Nephron progenitor cell (in vitro differentiated cells): ENCODE data around the gene WSB2.
A peak's percentile ranks its signal among the peaks of the same experiment; 100 is the strongest.

Experiments used
- DNase-seq: peaks from one replicate; pipeline ENCODE4 v3.0.0; 2021
- H3K27ac Mint-ChIP-seq: 2 replicates; pipeline ENCODE4 v1.8.0; 2021; ENCODE audit warnings: mild to moderate bottlenecking, moderate library complexity, mixed read lengths
- H3K27me3 Mint-ChIP-seq: 2 replicates; pipeline ENCODE4 v1.8.0; 2021; ENCODE audit warnings: mild to moderate bottlenecking, low read depth, mixed read lengths; ENCODE audit not compliant: poor library complexity
- H3K36me3 Mint-ChIP-seq: 2 replicates; pipeline ENCODE4 v1.8.0; 2021; ENCODE audit warnings: low read depth, mixed read lengths
- H3K4me1 Mint-ChIP-seq: 2 replicates; pipeline ENCODE4 v1.8.0; 2021; ENCODE audit warnings: mixed read lengths
- H3K4me3 Mint-ChIP-seq: 2 replicates; pipeline ENCODE4 v1.8.0; 2021; ENCODE audit warnings: mild to moderate bottlenecking, moderate library complexity, mixed read lengths
- H3K9me3 Mint-ChIP-seq: 2 replicates; pipeline ENCODE4 v1.8.0; 2021; ENCODE audit warnings: mild to moderate bottlenecking, moderate library complexity, mixed read lengths
- TF ChIP-seq, protein P1 (sequence below): fragments of 200-600 bp; sonication (generic); IDR thresholded peaks from 2 replicates; pipeline ENCODE4 v1.5.0; 2021; ENCODE audit warnings: antibody characterized with exemption

WSB2 gene

DNA sequence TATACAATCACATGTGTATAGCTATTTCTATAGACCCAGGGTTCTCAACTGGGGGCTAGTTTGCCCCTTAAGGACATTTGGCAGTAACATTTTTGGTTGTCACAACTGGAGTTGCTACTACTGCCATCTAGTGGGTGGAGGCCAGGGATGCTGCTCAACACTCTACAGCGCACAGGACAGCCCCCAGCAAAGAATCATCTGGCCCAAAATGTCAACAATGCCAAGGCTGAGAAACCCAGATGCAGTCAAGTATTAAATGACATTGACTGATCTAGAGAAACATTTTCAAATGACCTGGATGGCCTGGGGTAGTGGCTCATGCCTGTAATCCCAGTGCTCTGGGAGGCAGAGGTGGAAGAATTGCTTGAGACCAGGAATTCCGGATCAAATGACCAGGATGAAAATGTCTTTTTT is 5.8 kb downstream of the WSB2 start:
- H3K27me3 Mint-ChIP-seq: no peaks in the 10 kb centered on the region
- DNase-seq: peak; percentile 43
- no peak overlapping the region for H3K27ac Mint-ChIP-seq
- H3K4me3 Mint-ChIP-seq: no peak overlapping the region
- peaks cover 35% of the 10 kb centered on the region for H3K36me3 Mint-ChIP-seq
- no peaks in the 10 kb centered on the region for H3K9me3 Mint-ChIP-seq
- H3K4me1 Mint-ChIP-seq: peaks cover 24% of the 10 kb centered on the region
- TF ChIP-seq, protein P1, sequence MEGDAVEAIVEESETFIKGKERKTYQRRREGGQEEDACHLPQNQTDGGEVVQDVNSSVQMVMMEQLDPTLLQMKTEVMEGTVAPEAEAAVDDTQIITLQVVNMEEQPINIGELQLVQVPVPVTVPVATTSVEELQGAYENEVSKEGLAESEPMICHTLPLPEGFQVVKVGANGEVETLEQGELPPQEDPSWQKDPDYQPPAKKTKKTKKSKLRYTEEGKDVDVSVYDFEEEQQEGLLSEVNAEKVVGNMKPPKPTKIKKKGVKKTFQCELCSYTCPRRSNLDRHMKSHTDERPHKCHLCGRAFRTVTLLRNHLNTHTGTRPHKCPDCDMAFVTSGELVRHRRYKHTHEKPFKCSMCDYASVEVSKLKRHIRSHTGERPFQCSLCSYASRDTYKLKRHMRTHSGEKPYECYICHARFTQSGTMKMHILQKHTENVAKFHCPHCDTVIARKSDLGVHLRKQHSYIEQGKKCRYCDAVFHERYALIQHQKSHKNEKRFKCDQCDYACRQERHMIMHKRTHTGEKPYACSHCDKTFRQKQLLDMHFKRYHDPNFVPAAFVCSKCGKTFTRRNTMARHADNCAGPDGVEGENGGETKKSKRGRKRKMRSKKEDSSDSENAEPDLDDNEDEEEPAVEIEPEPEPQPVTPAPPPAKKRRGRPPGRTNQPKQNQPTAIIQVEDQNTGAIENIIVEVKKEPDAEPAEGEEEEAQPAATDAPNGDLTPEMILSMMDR: peak; percentile 47

DNA sequence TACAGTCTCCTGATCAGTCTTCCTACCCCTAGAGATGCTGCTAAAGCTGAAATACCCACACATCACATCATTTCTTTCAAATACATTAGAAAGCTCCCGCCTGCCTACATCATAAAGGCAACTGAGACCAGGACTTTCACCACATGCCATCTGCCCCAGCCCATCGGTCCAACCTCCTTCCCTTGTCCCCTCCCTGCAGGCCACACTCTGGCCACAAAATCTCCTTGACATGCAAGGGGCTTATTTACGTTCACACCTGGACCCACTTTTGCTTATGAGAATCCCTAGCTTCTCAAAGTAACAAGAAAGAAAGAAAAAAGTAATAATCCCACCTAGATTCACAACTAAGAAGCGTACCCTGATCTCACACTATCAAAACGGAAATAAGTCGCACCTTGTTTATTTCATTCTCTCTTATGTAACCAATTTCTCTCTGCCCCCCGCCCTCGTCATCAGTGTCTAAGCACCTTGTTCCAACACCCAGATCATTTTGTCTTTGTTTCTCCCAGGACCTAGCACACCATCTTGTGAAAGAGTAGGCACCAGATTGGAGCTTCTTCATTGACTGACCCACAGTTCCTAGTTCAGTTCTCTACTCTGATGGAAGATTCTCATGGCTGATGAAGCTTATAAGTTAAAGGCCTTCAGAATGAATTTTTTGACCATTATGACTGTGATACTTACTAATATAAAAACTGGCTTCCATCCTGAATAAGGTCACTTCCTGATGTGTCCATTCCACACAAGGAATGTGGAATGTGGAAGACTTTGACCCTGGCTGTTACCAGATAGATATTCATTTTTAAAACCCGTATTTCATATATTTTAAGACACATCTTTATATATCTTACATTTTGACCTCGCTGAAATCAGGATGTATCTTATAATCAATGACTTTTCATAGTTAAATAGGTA is 7.7 kb downstream of the WSB2 start:
- no peaks in the 10 kb centered on the region for H3K9me3 Mint-ChIP-seq
- H3K4me1 Mint-ChIP-seq: peaks cover 15% of the 10 kb centered on the region
- H3K27me3 Mint-ChIP-seq: no peaks in the 10 kb centered on the region
- peak overlapping the region; percentile 81 for H3K27ac Mint-ChIP-seq
- DNase-seq: no peak
- TF ChIP-seq, protein P1: no peak
- no peak overlapping the region for H3K4me3 Mint-ChIP-seq
- peaks cover 48% of the 10 kb centered on the region for H3K36me3 Mint-ChIP-seq

DNA sequence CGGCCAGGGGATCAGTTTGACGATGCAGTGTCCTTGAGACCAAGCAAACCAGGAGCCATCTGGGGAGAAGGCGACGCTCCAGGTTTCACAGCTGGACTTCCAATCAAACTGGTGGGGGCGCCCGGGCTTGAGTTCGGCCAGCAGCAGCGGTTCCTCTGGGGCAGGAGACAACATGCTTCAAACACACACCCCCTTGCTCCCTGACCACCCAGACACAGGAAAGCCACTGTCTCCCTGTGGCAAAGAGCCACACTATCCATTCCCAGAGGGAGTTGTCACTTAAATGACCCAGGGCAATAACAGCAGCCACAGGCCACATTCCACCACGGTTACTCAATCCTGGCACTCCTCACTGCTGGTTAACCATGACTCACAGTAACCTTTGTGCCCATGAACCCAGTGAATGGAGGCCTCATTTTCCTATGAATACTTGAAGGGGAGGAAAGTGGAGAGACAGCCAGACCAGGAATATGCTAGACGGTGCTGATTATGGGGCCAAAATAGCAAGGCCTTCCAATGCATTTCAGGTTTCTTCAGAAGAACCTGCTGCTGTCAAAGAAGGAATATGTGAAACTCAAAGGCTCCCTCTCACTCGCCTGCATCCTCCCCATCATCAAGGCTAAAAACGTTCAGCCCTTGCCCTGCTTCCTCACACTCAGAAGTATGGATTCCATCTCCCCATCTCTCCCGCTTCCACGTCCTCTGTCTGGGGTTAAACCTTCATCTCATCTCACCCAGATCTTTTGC is 8.5 kb downstream of the WSB2 start:
- H3K4me3 Mint-ChIP-seq: no peak overlapping the region
- H3K9me3 Mint-ChIP-seq: no peaks in the 10 kb centered on the region
- DNase-seq: no peak
- TF ChIP-seq, protein P1: no peak
- H3K4me1 Mint-ChIP-seq: peaks cover 15% of the 10 kb centered on the region
- H3K27ac Mint-ChIP-seq: peak overlapping the region; percentile 81
- H3K36me3 Mint-ChIP-seq: peaks cover 48% of the 10 kb centered on the region
- no peaks in the 10 kb centered on the region for H3K27me3 Mint-ChIP-seq

DNA sequence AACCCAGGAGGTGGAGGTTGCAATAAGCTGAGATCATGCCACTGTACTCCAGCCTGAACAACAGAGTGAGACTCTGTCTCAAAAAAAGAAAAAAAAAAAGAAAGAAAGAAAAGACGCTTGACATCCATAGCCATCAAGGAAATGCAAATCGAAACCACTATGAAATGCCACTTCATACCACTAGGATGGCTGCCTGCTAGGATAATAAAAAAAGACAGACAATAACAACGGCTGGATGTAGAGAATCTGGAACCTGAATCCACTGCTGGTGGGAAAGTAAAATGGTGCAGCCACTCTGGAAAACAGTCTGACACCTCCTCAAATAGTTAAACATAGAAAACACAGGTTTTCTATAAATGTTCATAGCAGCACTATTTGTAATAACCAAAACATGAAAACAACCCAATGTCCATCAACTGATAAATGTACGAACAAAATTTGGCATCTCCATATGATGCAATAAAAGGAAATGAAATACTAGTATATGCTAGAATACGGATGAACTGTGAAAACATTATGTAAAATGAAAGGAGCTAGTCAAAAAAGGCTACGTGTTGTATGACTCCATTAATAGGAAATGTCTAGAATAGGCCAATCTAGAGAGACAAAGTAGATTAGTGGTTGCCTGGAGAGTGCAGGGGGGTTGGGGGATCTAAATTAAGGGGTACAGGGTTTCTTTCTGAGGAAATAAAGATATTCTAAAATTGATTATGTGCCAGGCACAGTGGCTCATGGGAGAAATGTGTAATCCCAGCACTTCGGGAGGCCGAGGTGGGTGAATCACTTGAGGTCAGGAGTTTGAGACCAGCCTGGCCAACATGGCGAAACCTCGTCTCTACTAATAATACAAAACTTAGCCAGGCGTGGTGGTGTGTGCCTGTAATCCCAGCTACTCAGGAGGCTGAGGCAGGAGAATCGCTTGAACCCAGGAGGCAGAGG is 9.7 kb downstream of the WSB2 start:
- Mint-ChIP-seq H3K36me3 (peaks cover 54% of the 10 kb centered on the region), H3K27me3 (no peaks in the 10 kb centered on the region), H3K9me3 (no peaks in the 10 kb centered on the region), H3K27ac (peak overlapping the region; percentile 20), H3K4me1 (peaks cover 18% of the 10 kb centered on the region), H3K4me3 (no peak overlapping the region)
- DNase-seq: no peak
- TF ChIP-seq, protein P1: no peak

DNA sequence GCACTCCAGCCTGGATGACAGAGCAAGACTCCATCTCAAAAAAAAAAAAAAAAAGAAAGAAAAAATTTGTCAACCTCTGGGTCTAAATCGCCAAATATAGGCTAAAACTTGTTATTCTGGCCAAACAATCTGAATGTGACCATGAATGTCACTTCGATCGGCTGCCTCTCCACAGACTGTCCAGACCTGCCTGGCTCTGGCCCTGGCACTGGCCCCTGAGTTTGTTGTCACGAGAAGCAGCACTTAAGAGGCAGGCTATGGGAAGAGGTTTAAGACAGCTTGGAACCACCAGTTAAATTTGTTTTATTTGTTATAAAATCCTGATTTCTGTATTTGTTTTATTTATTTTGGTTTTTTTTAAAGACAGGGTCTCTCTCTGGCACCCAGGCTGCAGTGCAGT is 14.5 kb downstream of the WSB2 start:
- H3K4me1 Mint-ChIP-seq: peaks cover 4% of the 10 kb centered on the region
- H3K9me3 Mint-ChIP-seq: peaks cover under 1% of the 10 kb centered on the region
- TF ChIP-seq, protein P1: no peak
- H3K27ac Mint-ChIP-seq: no peak overlapping the region
- H3K4me3 Mint-ChIP-seq: no peak overlapping the region
- H3K36me3 Mint-ChIP-seq: peaks cover 74% of the 10 kb centered on the region
- H3K27me3 Mint-ChIP-seq: no peaks in the 10 kb centered on the region
- DNase-seq: no peak
